NCI-H345 treated with DMSO at 0.1 percent for 48 hours (cell line): ENCODE measurements around the gene STON2.
A peak's percentile ranks its signal among the peaks of the same experiment; 100 is the strongest.
"Not testable (repeated sequence)": the region's sequence is repeated elsewhere in the genome, so short reads cannot be mapped to it uniquely, and the experiment has no call there.

ENCODE experiments used
- DNase-seq: peaks from one replicate; lab custom pipeline; 2025; ENCODE audit not compliant: unreplicated experiment; lab: John Stamatoyannopoulos, UW

The STON2 gene

GRCh38 chr14:81400202-81400678 is at the start of gene STON2:
Gene STON2 (minus strand): TSS chr14:81400324. CDS start chr14:81398382, 1,942 bp downstream.
- DNase-seq, result peak; percentile 29

GRCh38 chr14:81449576-81449975 is 49.5 kb upstream of the STON2 start:
- DNase-seq, result no peak

GRCh38 chr14:81449114-81449513 is 49.0 kb upstream of the STON2 start:
- no peak for DNase-seq

GRCh38 chr14:81447021-81447764 is 47.1 kb upstream of the STON2 start:
- no peak for DNase-seq

- no peak for DNase-seq
Observed at GRCh38 chr14:81446279-81447007, 46.3 kb upstream of the STON2 start.

- no peak for DNase-seq
Observed at GRCh38 chr14:81441626-81442134, 41.6 kb upstream of the STON2 start.

GRCh38 chr14:81440041-81440440 is 39.9 kb upstream of the STON2 start:
- DNase-seq, result no peak

GRCh38 chr14:81437244-81437643 is 37.1 kb upstream of the STON2 start:
- DNase-seq, result peak; percentile 8

- DNase-seq, result peak; percentile 62
Observed at GRCh38 chr14:81436296-81437138, 36.4 kb upstream of the STON2 start.

GRCh38 chr14:81435391-81436295 is 35.5 kb upstream of the STON2 start:
- peak; percentile 49 for DNase-seq

- DNase-seq, result no peak
Observed at GRCh38 chr14:81435048-81435390, 34.9 kb upstream of the STON2 start.

- no peak for DNase-seq
Observed at GRCh38 chr14:81434230-81434629, 34.1 kb upstream of the STON2 start.

GRCh38 chr14:81433378-81433777 is 33.3 kb upstream of the STON2 start:
- no peak for DNase-seq

GRCh38 chr14:81432219-81432661 is 32.1 kb upstream of the STON2 start:
- DNase-seq, result no peak

GRCh38 chr14:81430235-81430634 is 30.1 kb upstream of the STON2 start:
- no peak for DNase-seq

GRCh38 chr14:81429749-81430148 is 29.6 kb upstream of the STON2 start:
- DNase-seq, result not testable (repeated sequence)

GRCh38 chr14:81429028-81429427 is 28.9 kb upstream of the STON2 start:
- DNase-seq, result no peak

- no peak for DNase-seq
Observed at GRCh38 chr14:81427348-81428058, 27.4 kb upstream of the STON2 start.

- DNase-seq, result no peak
Observed at GRCh38 chr14:81423504-81423903, 23.4 kb upstream of the STON2 start.
